Measurements from ENCODE around the gene TTC28. TPM values are rescaled to one million over a fixed set of nuclear protein-coding genes. Genes with fewer than 3 reads are reported as not detected.

TTC28 gene
- total RNA-seq, 2 donors from 2014 or later: 29.2 to 74.6 TPM

GRCh38 chr22:28444659-28445058 is 235.0 kb downstream of the TTC28 start:
- intact Hi-C loops (cut with DNase I): loop anchor here (5.0 kb wide), 2 partner anchors 383 to 392 kb away; no protein-coding TSS in a partner anchor
- no peak for DNase-seq (ENCODE audit: low spot score)

DNA sequence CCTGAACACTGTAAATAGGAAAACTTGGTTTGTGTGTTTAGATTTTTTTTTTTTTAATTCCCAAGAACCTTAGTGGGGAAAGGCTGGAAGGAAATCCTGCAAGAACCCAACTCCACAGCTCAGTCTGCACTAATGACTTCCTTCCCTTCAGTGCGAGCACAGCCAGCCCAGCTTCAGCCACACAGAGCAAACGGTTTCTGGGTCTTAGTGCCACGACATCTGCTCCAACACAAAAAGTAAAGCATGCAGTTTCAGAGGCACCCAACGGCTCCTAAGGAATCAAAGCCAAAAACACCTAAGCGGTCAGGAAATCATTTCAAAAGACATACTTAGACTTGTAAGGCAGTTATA is 236.1 kb downstream of the TTC28 start:
- no peaks in the 10 kb centered on the region for H3K27me3 ChIP-seq (replicated peaks; ENCODE audit: insufficient read depth)

More at GRCh38 chr22:28444659-28445058, 235.0 kb downstream of the TTC28 start:
- H3K4me1 ChIP-seq (replicated peaks): peaks cover 6% of the 10 kb centered on the region
- no peak overlapping the region for H3K4me3 ChIP-seq
- TF ChIP-seq POLR2A (IDR thresholded peaks at IDR 0.05) (no peak), POLR2AphosphoS5 (IDR thresholded peaks at IDR 0.05) (no peak)
- TF ChIP-seq, protein P1, sequence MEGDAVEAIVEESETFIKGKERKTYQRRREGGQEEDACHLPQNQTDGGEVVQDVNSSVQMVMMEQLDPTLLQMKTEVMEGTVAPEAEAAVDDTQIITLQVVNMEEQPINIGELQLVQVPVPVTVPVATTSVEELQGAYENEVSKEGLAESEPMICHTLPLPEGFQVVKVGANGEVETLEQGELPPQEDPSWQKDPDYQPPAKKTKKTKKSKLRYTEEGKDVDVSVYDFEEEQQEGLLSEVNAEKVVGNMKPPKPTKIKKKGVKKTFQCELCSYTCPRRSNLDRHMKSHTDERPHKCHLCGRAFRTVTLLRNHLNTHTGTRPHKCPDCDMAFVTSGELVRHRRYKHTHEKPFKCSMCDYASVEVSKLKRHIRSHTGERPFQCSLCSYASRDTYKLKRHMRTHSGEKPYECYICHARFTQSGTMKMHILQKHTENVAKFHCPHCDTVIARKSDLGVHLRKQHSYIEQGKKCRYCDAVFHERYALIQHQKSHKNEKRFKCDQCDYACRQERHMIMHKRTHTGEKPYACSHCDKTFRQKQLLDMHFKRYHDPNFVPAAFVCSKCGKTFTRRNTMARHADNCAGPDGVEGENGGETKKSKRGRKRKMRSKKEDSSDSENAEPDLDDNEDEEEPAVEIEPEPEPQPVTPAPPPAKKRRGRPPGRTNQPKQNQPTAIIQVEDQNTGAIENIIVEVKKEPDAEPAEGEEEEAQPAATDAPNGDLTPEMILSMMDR (IDR thresholded peaks at IDR 0.05): no peak
- WGBS: 61% methylated on average over 5 of the region's 5 CpGs
- H3K27ac ChIP-seq: no peak overlapping the region
- H3K27me3 ChIP-seq (replicated peaks; ENCODE audit: insufficient read depth): no peaks in the 10 kb centered on the region
- no peaks in the 10 kb centered on the region for H3K9me3 ChIP-seq
- no peaks in the 10 kb centered on the region for H3K36me3 ChIP-seq

GRCh38 chr22:28442711-28443525 is 236.7 kb downstream of the TTC28 start:
- H3K4me3 ChIP-seq: peak overlapping the region; percentile 45
- peaks cover 6% of the 10 kb centered on the region for H3K4me1 ChIP-seq (replicated peaks)
- intact Hi-C loops (cut with DNase I): loop anchor here (5.0 kb wide), 2 partner anchors 384 to 391 kb away; no protein-coding TSS in a partner anchor
- H3K27me3 ChIP-seq (replicated peaks; ENCODE audit: insufficient read depth): no peaks in the 10 kb centered on the region
- WGBS: 1% methylated on average over 29 of the region's 29 CpGs
- H3K9me3 ChIP-seq: no peaks in the 10 kb centered on the region
- DNase-seq (ENCODE audit: low spot score): peak; percentile 7
- peak overlapping the region; percentile 62 to 67 for H3K27ac ChIP-seq
- H3K36me3 ChIP-seq: no peaks in the 10 kb centered on the region
- TF ChIP-seq POLR2AphosphoS5 (IDR thresholded peaks at IDR 0.05) (no peak), POLR2A (IDR thresholded peaks at IDR 0.05) (no peak)
- TF ChIP-seq, protein P1 (IDR thresholded peaks at IDR 0.05): no peak

More for the DNA sequence above, 236.1 kb downstream of the TTC28 start:
- Histone ChIP-seq H3K36me3 (no peaks in the 10 kb centered on the region), H3K9me3 (no peaks in the 10 kb centered on the region), H3K4me3 (peak overlapping the region; percentile 45), H3K4me1 (replicated peaks) (peaks cover 6% of the 10 kb centered on the region), H3K27ac (peak overlapping the region; percentile 62 to 67)
- peak; percentile 68 for DNase-seq (ENCODE audit: low spot score)
- TF ChIP-seq POLR2AphosphoS5 (IDR thresholded peaks at IDR 0.05) (peak; percentile 62), POLR2A (IDR thresholded peaks at IDR 0.05) (no peak)
- WGBS: 5% methylated on average over 5 of the region's 5 CpGs
- intact Hi-C loops (cut with DNase I): loop anchor here (5.0 kb wide), 2 partner anchors 384 to 391 kb away; no protein-coding TSS in a partner anchor

DNA sequence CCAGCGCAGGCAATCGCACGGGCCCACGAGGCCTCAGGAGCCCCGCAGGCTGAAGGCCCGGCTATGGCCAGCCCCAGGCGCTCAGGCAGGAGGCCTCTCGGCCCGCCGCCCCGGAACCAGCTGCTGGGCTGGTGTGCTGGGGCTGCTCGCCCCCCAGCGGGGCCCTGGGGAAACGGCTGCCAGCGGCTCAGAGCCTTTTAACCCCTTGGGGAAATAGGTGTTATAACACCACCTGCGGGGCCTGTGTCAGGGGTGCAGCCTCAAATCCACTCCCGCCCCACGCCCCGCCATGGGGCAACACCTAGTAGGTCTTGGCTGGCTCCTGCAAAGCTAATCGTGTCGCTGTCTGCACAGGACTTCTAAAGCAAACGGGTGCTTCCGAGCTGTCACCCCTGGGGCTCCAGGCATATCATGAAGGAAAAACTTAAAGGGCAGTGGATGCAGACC is 237.4 kb downstream of the TTC28 start:
- Histone ChIP-seq H3K27ac (peak overlapping the region; percentile 62 to 67), H3K4me3 (peak overlapping the region; percentile 45), H3K9me3 (no peaks in the 10 kb centered on the region), H3K36me3 (no peaks in the 10 kb centered on the region), H3K4me1 (replicated peaks) (peaks cover 6% of the 10 kb centered on the region), H3K27me3 (replicated peaks; ENCODE audit: insufficient read depth) (no peaks in the 10 kb centered on the region)
- peak; percentile 58 for DNase-seq (ENCODE audit: low spot score)
- TF ChIP-seq, protein P1 (IDR thresholded peaks at IDR 0.05): peak in 3 of 4 experiments; percentile 49 to 77 (median 71)
- no peak for TF ChIP-seq POLR2A (IDR thresholded peaks at IDR 0.05)
- WGBS: 2% methylated on average over 19 of the region's 23 CpGs
- intact Hi-C loops (cut with DNase I): loop anchor here (5.0 kb wide), 2 partner anchors 385 to 390 kb away; no protein-coding TSS in a partner anchor

DNA sequence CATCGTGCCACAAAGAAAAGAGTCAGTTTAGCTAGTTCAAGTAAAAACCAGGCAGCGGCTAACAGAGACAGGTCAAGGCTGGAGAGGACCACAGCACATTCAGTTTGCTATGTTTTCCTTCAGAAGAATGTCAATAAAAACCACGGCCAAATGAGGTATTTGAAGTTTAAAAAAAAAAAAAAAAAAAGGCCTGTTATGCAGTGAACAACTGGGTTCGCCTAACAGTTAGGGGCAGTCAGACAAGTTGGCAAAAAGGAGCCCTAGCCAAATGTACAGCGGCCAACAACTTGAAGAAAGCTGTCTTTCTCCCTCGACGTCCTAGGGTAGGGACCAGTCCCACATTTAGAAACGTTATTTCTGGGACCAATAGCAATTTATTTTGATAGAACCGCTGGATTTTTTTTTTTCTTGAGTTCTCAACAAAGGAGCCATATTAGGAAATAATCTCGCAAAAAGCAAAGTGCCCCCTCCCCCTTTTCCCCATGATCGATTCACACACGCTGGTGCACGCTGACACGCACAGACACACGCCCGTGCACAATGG is 237.8 kb downstream of the TTC28 start:
- TF ChIP-seq, protein P1 (IDR thresholded peaks at IDR 0.05): no peak
- TF ChIP-seq POLR2A (IDR thresholded peaks at IDR 0.05): no peak
- no peak for TF ChIP-seq POLR2AphosphoS5 (IDR thresholded peaks at IDR 0.05)
- peak overlapping the region; percentile 62 to 67 for H3K27ac ChIP-seq
- no peaks in the 10 kb centered on the region for H3K9me3 ChIP-seq
- peak overlapping the region; percentile 45 for H3K4me3 ChIP-seq
- peak; percentile 23 for DNase-seq (ENCODE audit: low spot score)
- H3K4me1 ChIP-seq (replicated peaks): peaks cover 6% of the 10 kb centered on the region
- no peaks in the 10 kb centered on the region for H3K36me3 ChIP-seq
- intact Hi-C loops (cut with DNase I): loop anchor here (5.0 kb wide), 2 partner anchors 386 to 389 kb away; no protein-coding TSS in a partner anchor
- 6% methylated on average over 16 of the region's 16 CpGs for WGBS
- H3K27me3 ChIP-seq (replicated peaks; ENCODE audit: insufficient read depth): no peaks in the 10 kb centered on the region
